Upper lobe of right lung (tissue), 1 donor: Measurements from ENCODE around the gene CTNNA1. TPM values are rescaled to one million over a fixed set of nuclear protein-coding genes. Genes with fewer than 3 reads are reported as not detected.
"Not testable (repeated sequence)": the region's sequence is repeated elsewhere in the genome, so short reads cannot be mapped to it uniquely, and the experiment has no call there.

Experiments used
- ATAC-seq: fragments of 200-7000 bp; cut with Tn5 transposase; one replicate; pipeline ENCODE4 v1.9.1; 2020; ENCODE audit warnings: mild to moderate bottlenecking, moderate library complexity
- DNase-seq: peaks from one replicate; pipeline ENCODE4 v3.0.0-alpha.2; 2020
- H3K27ac ChIP-seq: fragments of 200-600 bp; one replicate; pipeline ENCODE4 v1.8.0; 2022
- H3K27me3 ChIP-seq: fragments of 200-600 bp; one replicate; pipeline ENCODE4 v1.8.0; 2022; ENCODE audit warnings: mild to moderate bottlenecking
- H3K36me3 ChIP-seq: fragments of 200-600 bp; one replicate; pipeline ENCODE4 v1.8.0; 2022
- H3K4me1 ChIP-seq: fragments of 200-600 bp; one replicate; pipeline ENCODE4 v1.8.0; 2022
- H3K4me3 ChIP-seq: fragments of 200-600 bp; one replicate; pipeline ENCODE4 v1.8.0; 2022; ENCODE audit warnings: mild to moderate bottlenecking
- H3K9me3 ChIP-seq: fragments of 200-600 bp; one replicate; pipeline ENCODE4 v1.8.0; 2022
- intact Hi-C: fragments of 100-400 bp; cut with DNase I; formaldehyde crosslinking; loops from one replicate; pipeline ENCODE4 v1.11.0; 2022
- total RNA-seq: library from RNA; stranded (reverse); fragmentation: NEBNext Ultra II Directional; extraction: Animal tissue kit (Norgen Biotek cat#: 25700); gene quantifications from one replicate; pipeline ENCODE4 v1.2.1, GENCODE V29; 2021
- TF ChIP-seq, protein P1 (sequence below): fragments of 200-600 bp; IDR thresholded peaks from one replicate; pipeline ENCODE4 v1.8.0; 2022; ENCODE audit warnings: antibody characterized with exemption
- donor health status: DM: no; HTN: yes; CAD: no; lungs with severe emphysema.

The CTNNA1 gene
- total RNA-seq, 1 donor from 2014 or later = 362 TPM

DNA sequence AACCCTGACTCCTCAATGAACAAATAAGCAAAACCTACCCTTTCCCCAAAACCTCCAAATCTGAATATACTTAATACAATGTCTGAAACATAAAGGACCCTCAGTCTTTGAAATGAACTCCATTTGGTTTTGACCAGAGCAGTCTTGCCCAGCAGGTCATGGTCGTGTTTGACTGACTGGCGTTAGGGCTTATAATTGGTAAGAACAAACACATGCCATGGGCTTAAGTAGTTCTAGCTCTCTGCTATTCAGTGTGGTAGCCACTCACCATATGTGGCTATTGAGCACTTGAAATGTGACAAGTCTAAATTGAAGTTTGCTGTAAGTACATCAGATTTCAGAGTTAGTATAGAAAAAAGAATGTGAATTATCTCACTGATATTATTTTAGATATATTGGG lies 79.9 kb downstream of the CTNNA1 start:
- H3K27ac ChIP-seq = no peak overlapping the region
- peak; percentile 51 for ATAC-seq
- intact Hi-C loops = no loop called here

DNA sequence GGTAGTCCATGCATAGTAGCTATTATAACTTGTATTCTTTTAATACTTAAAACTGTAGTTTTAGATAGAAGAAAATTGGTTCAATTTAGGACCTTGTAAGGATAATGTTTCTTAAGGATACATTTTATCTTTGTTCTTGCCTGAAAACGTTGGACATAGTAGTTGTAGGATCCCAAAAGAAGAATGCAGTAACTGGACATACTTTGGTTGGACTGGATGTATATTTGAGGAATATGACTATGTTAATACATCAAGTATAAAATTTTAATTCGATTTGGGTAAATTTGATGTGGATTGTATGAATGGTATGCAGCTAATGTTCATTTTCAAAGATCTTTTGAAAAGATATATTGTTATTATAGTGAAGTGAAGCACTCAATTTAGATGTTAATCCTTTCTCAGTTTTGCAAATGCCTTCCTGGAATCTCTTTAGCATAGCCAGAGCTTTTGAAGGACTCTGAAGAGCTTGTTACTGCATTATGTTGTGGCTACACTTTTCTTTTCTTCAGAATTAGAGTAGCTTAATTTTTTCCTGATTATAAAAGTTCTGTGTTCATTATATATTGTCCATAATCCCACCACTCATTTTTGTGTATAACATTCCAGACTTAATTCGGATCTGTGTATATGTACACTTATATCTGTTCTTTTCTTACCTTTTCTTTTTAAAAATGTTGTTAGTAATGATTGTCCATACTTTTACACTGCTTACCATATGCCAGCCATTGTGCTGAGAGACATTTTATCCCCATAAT lies 80.7 kb downstream of the CTNNA1 start:
- TF ChIP-seq, protein P1, sequence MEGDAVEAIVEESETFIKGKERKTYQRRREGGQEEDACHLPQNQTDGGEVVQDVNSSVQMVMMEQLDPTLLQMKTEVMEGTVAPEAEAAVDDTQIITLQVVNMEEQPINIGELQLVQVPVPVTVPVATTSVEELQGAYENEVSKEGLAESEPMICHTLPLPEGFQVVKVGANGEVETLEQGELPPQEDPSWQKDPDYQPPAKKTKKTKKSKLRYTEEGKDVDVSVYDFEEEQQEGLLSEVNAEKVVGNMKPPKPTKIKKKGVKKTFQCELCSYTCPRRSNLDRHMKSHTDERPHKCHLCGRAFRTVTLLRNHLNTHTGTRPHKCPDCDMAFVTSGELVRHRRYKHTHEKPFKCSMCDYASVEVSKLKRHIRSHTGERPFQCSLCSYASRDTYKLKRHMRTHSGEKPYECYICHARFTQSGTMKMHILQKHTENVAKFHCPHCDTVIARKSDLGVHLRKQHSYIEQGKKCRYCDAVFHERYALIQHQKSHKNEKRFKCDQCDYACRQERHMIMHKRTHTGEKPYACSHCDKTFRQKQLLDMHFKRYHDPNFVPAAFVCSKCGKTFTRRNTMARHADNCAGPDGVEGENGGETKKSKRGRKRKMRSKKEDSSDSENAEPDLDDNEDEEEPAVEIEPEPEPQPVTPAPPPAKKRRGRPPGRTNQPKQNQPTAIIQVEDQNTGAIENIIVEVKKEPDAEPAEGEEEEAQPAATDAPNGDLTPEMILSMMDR = no peak
- Histone ChIP-seq H3K27ac (no peak overlapping the region), H3K4me3 (no peak overlapping the region), H3K4me1 (no peaks in the 10 kb centered on the region), H3K9me3 (no peaks in the 10 kb centered on the region), H3K27me3 (no peaks in the 10 kb centered on the region), H3K36me3 (peaks cover 8% of the 10 kb centered on the region)
- no peak for DNase-seq
- no peak for ATAC-seq
- intact Hi-C loops = no loop called here

More for the DNA sequence above, 79.9 kb downstream of the CTNNA1 start:
- Histone ChIP-seq H3K36me3 (peaks cover 17% of the 10 kb centered on the region), H3K27me3 (no peaks in the 10 kb centered on the region), H3K4me1 (no peaks in the 10 kb centered on the region), H3K4me3 (no peak overlapping the region), H3K9me3 (no peaks in the 10 kb centered on the region)
- TF ChIP-seq, protein P1 = no peak
- DNase-seq = no peak

GRCh38 chr5:138834853-138835252 lies 81.6 kb downstream of the CTNNA1 start:
- H3K4me1 ChIP-seq, DNase-seq, H3K27me3 ChIP-seq, intact Hi-C loops, H3K9me3 ChIP-seq, H3K4me3 ChIP-seq, H3K27ac ChIP-seq, H3K36me3 ChIP-seq, ATAC-seq: not testable (repeated sequence)

- Histone ChIP-seq H3K4me3 (no peak overlapping the region), H3K27ac (no peak overlapping the region), H3K9me3 (no peaks in the 10 kb centered on the region), H3K36me3 (no peaks in the 10 kb centered on the region), H3K27me3 (no peaks in the 10 kb centered on the region), H3K4me1 (no peaks in the 10 kb centered on the region)
- DNase-seq = no peak
- TF ChIP-seq, protein P1 = no peak
- no peak for ATAC-seq
- intact Hi-C loops = no loop called here
Observed at GRCh38 chr5:138837160-138837559, 83.9 kb downstream of the CTNNA1 start.

DNA sequence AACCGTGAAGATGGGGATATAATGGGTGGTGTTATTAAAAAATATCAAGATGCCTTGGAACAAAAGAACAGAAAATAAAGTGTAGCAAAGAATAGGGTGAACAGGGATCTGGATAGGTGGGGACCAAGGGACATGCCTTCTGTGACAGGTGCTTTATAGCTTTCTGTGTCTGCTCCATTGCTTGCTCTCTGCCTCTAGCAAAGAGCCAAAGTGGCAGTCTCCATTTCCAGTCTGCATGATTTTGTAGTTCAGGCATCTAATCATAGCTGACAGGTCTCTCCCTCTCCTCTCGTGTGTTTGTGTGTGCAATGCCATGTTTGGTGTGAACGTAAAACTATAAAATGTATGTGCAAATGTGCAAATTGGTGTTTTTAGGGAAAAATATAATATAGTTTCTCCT lies 86.9 kb downstream of the CTNNA1 start:
- ATAC-seq (no peak), DNase-seq (no peak)
- Histone ChIP-seq H3K9me3 (no peaks in the 10 kb centered on the region), H3K27ac (no peak overlapping the region), H3K36me3 (no peaks in the 10 kb centered on the region), H3K4me1 (peaks cover 12% of the 10 kb centered on the region), H3K4me3 (no peak overlapping the region), H3K27me3 (no peaks in the 10 kb centered on the region)
- TF ChIP-seq, protein P1 = no peak
- intact Hi-C loops = no loop called here

DNA sequence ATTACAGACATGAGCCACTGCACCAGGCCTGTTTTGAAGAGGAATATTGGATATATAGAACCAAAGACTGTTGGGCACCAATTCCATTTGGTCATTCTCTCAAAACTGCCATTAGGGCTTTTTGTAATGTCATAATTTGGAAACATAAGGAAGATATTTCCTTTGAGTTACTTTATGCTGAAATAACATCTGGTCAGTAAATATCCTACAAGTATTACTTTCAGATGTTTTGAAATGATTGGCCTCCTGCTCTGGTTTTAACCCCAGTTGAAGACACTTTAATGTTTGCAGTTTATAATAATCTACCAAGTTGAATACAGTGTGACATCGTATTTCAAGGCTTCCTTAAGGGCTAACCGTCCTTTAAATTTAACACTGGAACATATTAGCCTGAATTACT lies 88.3 kb downstream of the CTNNA1 start:
- Histone ChIP-seq H3K36me3 (no peaks in the 10 kb centered on the region), H3K4me1 (peaks cover 16% of the 10 kb centered on the region), H3K27ac (no peak overlapping the region), H3K9me3 (no peaks in the 10 kb centered on the region), H3K4me3 (no peak overlapping the region), H3K27me3 (no peaks in the 10 kb centered on the region)
- DNase-seq (no peak), ATAC-seq (no peak)
- TF ChIP-seq, protein P1 = no peak
- intact Hi-C loops = no loop called here
